Kidney epithelial cell (primary cell): ENCODE measurements around the gene CARD11. TPM values are rescaled to one million over a fixed set of nuclear protein-coding genes. Genes with fewer than 3 reads are reported as not detected.

ENCODE experiments used
- DNase-seq: peaks from one replicate; pipeline ENCODE4 v3.0.0-alpha.2; 2010; ENCODE audit warnings: low read depth
- H3K27me3 ChIP-seq: 2 replicates; pipeline ENCODE4 v1.6.0; 2011; ENCODE audit warnings: low read length; ENCODE audit not compliant: control insufficient read depth, insufficient read depth
- H3K36me3 ChIP-seq: 2 replicates; pipeline ENCODE4 v1.5.1; 2011; ENCODE audit warnings: low read length; ENCODE audit not compliant: control insufficient read depth, insufficient read depth
- H3K4me3 ChIP-seq: 2 replicates; pipeline ENCODE4 v1.5.1; 2011; ENCODE audit warnings: low read depth, mild to moderate bottlenecking, control low read depth, low read length
- CTCF ChIP-seq: IDR thresholded peaks from 2 replicates; pipeline ENCODE4 v1.5.1; 2011; ENCODE audit warnings: mild to moderate bottlenecking, moderate library complexity, low read length, control low read depth, inconsistent platforms; ENCODE audit not compliant: insufficient read depth, poor library complexity, severe bottlenecking
- total RNA-seq: library from RNA; depleted of rRNA; stranded (reverse); fragments of >200 nt; gene quantifications from 2 replicates; pipeline ENCODE4 v1.2.3, GENCODE V29; 2015

CARD11 gene
- total RNA-seq, 1 donor from 2014 or later = 31.0 TPM

DNA sequence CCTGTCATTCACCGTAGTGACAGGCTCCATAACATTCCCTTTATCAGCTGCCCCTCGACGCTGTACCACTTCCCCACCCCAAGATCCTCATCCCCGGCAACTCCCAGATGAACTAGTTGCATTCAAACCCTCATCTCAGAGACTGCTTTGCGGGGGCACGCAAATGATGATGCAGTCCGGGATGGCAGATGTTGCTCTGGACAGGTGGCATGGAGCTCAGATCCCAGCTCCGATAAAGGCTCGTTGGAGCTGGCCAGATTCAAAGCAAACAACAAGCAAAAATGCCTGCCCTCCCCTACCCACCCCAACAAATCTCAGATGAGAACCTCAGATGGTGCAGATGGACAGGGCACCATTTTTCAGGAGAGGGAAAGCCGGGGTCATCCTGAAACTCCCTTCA is 46.7 kb downstream of the CARD11 start:
- Histone ChIP-seq H3K27me3 (no peaks in the 10 kb centered on the region), H3K4me3 (no peak overlapping the region), H3K36me3 (no peaks in the 10 kb centered on the region)
- TF ChIP-seq CTCF = no peak
- no peak for DNase-seq

- Histone ChIP-seq H3K36me3 (no peaks in the 10 kb centered on the region), H3K27me3 (no peaks in the 10 kb centered on the region), H3K4me3 (no peak overlapping the region)
- no peak for TF ChIP-seq CTCF
- DNase-seq = no peak
Measured at GRCh38 chr7:2996141-2996540, 47.5 kb downstream of the CARD11 start.

GRCh38 chr7:2993868-2994267 is 49.8 kb downstream of the CARD11 start:
- DNase-seq = peak; percentile 19
- Histone ChIP-seq H3K36me3 (no peaks in the 10 kb centered on the region), H3K4me3 (no peak overlapping the region), H3K27me3 (no peaks in the 10 kb centered on the region)
- TF ChIP-seq CTCF = no peak

GRCh38 chr7:2993396-2993795 is 50.3 kb downstream of the CARD11 start:
- Histone ChIP-seq H3K4me3 (no peak overlapping the region), H3K27me3 (no peaks in the 10 kb centered on the region), H3K36me3 (no peaks in the 10 kb centered on the region)
- no peak for TF ChIP-seq CTCF
- DNase-seq = no peak

DNA sequence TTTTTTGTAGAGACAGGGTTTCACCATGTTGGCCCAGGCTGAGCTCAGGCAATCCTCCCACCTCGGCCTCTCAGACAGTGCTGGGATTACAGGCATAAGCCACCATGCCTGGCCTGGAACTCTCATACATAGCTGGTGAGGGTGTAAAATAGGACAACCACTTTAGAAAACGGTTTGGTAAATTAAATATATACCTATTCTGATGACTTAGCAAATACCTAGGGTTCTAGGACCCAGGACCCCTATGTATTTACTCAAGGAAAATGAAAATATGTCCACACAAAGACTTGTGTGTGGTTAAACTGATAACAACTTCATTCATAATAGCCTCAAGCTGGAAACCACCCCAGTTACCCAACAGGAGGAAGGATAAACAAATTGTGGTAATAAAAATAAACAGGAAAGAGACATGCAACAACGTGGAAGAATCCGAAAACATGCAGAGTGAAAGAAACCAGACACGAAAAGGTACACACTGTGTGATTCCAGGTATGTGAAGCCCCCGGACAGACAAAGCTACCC is 52.7 kb downstream of the CARD11 start:
- TF ChIP-seq CTCF = no peak
- Histone ChIP-seq H3K36me3 (no peaks in the 10 kb centered on the region), H3K27me3 (no peaks in the 10 kb centered on the region), H3K4me3 (no peak overlapping the region)
- DNase-seq = no peak

DNA sequence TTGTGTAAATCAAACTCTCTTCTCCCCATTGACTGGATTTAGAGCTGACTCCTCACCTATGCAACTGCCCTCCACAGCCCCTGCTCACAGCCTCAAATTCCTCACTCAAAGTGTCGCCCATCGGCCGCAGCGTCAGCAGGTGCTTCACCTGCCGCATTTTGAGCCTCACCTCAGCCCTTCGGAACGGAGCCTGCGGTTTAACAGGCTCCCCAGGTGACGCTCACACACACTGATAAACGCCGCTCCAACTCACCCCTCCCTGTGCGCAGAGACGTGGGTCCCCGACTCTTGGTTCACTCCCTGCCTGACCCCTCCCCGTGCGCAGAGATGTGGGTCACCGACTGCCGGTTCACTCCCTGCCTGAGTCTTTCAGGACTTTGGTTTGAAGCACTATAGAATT is 57.1 kb downstream of the CARD11 start:
- Histone ChIP-seq H3K36me3 (no peaks in the 10 kb centered on the region), H3K27me3 (no peaks in the 10 kb centered on the region), H3K4me3 (no peak overlapping the region)
- no peak for TF ChIP-seq CTCF
- no peak for DNase-seq
